ENCODE measurements around the gene ASB15.

The ASB15 gene

DNA sequence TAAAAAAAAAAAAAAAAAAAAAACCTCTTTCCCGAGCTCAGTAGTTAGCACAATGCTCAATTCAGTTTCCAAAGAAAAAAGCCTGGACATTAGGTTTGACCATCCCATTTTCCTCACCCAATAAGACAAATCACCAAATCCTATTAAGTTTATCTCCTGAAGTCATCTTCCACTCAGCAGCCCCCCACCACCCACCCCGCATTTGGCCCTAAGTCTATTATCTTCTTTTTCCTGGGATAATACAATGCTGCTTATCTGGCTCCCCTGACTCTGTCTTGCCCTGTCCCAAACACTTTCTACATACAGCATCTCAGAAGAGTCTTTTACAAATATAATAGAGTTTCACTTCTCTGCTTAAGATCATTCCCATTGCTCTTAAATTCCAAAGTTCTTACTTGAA, 36.3 kb downstream of the ASB15 start:
- DNase-seq: no peak

DNA sequence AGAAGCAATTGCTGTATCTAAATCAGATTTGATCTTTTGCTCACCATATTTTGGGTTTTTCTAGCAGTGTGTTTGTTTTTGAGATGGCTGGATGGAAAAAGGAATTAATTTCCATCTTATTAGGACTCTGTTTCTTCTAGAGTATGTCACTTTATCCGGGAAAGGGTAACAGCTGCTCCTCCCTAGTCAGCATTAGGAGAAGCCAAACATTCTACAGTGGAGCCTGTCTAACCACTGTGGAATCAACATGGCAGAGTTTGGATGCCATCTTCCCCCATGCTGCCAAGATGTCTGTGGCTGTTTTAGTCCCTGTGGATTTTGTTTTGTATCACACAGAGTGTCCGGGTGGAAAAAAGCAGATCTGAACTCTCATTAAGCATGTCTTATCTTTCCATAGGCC, 38.0 kb downstream of the ASB15 start:
- DNase-seq: no peak

DNA sequence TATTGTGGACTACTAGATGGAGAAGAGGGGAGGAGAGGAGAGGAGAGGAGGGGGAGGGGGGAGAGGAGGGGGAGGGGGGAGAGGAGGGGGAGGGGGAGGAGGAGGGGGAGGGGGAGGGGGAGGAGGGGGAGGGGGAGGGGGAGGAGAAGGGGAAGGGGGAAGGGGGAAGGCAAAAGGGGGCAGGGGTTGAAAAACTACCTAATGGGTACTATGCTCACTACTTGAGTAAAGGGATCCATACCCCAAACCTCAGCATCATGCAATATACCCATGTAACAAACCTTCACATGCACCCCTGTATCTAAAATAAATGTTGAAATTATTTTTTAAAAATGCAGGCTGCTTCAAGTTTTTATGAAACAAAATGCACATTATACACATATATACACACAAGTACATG, 39.0 kb downstream of the ASB15 start:
- DNase-seq: no peak

DNA sequence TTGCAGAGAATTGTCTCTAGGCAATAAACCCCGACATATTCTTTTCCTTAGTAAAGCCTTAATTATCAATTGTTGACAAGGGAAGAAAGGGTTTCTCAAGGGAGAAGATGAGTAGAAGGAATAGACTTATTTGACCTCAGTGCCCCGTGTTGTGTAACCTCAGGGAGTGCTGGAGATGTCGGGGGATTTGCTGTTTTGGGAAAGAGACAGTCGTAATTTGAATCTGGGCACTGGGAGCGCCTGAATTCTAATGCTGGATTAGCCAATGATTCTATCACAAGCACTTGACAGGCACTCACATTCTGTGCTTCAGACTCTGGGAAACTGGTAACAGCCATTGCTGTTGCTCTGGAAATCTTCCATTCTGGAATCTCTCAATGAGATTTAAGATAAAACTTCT, 40.3 kb downstream of the ASB15 start:
- no peak for DNase-seq

DNA sequence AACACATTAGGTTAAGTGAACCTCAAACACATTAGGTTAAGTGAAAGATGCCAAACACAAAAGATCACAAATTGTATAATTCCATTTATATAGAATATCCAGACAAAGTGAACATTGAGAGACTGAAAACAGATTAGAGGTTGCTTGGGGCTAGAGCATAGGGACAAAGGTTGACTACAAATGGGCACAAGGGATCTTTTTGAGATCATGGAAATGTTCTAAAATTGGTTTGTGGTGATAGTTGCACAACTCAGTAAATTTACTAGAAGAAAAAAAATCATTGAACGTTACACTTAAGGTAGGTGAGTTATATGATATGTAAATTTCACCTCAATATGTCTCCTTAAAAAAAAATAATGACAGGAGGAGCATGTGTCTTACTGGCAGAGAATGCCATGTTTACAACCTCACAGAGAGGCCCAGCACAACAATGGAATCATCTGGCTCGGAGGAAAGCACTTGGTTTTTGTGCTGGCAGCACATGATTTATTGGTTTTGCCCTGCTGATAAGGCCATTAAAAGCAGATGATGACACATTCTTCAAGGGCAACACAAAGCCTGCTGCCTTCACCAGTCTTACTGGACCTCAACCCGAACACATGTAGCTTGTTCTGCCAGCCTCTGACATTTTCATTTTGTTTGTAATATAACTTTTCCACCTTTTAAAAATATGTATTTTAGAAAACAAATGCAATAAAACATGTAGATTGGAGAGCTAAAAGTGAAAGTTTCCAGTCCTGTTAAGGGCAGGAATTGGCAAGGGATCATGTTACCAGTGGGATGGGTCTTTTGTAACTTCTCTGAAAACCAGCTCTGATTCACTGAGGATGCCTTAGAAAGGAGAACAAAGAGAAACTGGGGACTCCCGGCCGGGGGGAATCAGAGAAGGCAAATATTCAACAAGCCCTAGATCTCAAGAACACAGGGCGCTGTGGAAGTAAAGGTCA, 42.1 kb downstream of the ASB15 start:
- DNase-seq: peak; percentile 36

DNA sequence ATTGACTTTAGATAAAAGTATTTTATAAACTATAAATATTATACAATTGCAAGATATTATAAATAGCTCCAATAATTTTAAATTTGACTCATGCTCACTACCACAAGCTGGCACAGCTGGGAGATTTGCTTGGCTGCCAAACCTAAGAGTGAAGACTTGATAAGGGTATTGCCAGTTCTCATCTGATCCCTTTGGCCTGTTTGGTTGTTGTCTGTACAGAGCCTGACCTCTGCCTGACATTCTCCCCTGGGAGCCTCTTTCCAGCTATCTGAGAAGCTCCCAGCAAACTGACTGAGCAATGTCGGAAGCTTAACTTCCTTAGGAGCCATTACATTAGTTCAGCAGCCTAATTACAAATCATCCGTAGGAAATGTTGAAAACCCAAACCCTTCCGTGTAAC, 43.9 kb downstream of the ASB15 start:
- peak; percentile 33 for DNase-seq

DNA sequence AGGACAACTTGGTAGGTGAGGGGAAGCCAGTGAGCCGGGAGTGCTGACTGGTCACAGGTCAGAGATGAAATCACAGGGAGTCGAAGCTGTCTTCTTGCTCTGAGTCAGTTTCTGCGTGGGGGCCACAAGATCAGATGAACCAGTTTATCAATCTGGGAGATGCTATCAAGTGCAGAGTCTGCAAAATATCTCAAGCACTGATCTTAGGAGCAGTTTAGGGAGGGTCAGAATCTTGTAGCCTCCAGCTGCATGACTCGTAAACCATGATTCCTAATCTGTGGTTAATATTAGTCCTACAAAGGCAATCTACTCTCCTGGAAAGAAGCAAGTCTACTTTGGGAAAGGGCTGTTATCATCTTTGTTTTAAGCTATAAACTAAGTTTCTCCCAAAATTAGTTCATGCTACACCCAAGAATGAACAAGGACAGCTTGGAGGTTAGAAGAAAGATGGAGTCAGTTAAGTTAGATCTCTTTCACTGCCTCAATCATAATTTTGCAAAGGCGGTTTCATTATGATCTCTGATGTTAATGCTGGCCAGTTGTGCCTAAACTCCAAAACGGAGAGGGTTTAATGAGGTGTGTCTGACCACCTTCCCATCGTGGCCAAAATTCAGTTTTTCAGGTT, 45.6 kb downstream of the ASB15 start:
- DNase-seq: no peak

DNA sequence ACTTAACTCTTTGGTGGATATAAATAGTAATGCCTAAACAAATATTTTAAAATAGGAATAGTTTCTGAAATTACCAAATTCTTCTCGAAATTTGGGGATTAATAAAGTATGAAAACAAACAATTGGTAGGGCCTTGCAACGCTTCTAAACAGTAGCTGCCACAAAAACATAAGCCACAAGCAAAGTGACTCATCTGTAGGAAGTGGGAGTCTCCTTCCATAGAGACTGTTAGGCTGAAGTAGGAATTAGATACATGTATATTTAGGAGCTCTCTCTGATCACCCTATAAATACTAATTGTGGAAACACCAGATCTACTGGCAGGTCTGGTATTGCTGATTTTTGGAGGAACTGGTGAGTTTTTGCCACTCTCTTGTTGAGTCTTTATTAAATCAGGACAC, 48.3 kb downstream of the ASB15 start:
- no peak for DNase-seq

DNA sequence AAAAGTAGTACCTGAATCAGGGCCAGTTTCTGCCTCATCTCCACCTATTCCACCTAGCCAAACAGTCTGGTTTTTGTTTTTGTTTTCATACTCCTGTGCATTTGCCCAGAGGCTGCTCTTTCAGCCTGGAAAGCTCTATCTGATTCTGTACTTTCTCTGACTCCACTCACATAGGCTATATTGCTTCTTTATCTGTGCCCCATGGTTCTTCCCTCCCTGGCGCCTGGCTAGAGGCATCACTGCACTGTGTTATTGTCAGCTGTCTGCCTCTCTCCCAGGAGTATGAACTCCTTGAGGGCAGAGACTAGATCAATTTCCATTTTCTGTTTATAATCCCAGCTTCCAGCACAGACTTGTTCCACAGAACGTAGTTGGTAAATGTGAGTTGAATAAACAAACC, 49.0 kb downstream of the ASB15 start:
- DNase-seq: no peak

DNA sequence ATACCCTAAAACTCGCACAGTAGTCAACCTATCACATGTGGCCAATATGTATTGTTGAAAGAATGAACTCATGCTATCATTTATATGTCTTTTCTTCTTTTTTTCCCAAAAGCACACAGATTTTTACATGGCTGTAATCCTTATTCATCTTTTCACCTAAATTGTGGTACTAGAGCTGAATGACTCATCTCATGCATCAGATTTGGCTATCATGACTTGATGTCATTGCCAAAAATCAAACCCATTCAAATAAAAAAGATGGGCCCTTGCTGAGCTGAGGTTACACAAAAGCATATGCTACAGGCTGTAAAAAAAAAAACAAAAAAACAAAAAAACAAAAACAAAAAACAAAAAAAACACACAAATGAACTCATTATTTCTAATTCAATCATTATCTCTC, 50.8 kb downstream of the ASB15 start:
- no peak for DNase-seq

DNA sequence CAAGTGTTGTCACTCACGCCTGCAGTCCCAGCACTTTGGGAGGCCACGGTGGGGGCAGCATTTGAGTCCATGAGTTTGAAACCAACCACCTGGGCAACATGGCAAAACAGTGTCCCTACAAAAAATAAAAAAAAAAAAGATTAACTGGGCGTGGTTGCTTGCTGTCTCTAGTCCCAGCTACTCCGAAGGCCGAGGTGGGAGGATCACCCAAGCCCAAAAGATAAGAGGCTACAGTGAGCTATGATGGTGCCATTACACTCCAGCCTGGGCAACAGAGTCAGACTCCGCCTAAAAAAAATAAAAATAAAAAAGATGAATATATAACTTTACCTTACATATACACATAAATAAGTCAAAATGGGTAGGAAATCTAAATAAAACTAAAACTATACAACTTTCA, 51.5 kb downstream of the ASB15 start:
- no peak for DNase-seq

DNA sequence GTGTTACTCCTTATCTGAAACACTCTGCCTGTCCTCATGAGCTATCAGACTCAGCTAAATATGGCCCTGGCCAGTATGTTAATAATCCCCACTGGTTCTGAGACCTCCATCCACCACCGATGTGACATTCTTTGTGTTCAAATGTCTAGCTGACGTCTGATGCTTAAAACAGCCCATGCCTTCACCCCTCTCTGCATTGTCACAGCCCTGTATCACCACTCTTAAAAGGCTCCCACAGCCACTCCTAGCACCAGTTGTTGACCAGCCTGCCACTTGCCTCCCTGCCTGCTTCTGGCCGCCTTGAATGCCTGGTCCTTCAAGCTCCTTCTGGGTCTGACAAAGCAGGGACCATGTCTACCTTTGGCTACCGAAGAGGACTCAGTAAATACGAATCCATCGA, 54.0 kb downstream of the ASB15 start, which contains the start of gene LMOD2:
Gene LMOD2, plus strand, starts transcription at position 253 of the 400 bp plus-strand sequence. Its CDS starts 98 bp downstream, at position 351.
- no peak for DNase-seq

DNA sequence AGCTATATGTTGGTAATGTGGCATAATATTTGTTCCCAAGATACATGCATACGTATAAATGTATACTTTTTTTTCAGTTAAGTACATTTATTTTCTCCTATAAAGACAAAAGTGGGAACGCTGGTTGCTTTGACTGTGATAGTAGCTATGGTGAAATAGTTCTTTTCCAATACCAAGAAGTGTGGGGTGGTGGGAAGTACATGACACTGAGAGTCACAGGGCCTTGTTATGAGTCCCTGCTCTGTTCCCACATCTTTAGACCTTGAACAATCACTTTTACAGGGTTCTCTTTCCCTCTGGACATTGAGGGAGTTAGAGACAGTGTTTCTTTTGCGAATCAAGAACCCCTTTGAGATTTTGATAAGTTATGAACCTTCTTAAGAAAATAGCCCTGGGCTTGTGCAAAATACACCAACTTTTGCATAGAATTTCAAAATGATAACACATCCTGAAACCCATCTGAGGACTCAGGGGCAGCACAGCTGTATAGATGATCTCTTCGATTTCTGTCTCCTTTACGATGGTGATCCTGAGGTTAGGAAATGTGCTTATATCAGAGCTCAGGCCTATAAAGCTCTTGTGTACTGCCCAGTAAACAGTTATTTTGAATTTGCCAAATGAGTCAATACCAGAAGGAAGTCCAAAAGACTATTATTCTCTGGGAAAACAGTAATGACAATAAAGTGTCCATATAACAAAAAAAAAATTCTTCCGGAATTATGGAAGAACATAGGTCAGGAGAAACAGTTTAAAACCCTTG, 55.1 kb downstream of the ASB15 start:
- no peak for DNase-seq

DNA sequence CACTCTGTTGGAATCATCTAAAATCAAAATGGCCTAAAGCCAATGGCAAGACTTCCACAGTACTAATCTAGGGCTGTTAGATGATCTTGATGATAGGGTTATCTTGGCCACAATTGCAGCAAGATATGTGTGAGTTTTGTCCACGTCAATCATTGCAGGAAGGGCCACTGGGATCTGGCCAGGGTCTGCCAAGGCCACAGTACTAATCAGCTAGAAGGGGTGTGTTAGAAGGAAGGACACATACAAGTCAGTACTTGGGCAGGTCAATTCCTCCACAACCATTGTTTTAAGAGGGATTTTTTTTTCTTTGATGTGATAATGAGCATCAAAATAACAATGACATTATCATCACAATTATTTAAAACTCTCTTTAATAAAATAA, 55.7 kb downstream of the ASB15 start:
- no peak for DNase-seq

DNA sequence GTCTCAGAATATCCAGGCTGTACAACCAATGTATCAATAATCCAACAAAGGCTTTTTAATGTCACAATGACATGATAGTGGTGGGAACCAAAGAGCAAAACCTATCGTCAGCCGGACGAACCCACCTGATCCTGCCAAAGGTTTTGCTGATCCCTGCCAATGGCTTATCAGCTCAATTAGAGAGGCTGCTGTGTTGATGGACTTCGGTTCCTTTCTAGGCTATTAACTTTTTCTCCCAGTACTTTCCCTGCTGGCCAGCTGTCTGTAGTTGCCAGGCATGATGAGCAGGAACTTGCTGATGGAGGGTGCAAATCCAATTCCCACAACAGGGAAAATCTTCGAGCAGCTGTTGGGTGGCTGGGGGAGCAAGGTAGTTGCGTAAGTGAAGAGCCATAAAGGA, 56.4 kb downstream of the ASB15 start:
- no peak for DNase-seq

DNA sequence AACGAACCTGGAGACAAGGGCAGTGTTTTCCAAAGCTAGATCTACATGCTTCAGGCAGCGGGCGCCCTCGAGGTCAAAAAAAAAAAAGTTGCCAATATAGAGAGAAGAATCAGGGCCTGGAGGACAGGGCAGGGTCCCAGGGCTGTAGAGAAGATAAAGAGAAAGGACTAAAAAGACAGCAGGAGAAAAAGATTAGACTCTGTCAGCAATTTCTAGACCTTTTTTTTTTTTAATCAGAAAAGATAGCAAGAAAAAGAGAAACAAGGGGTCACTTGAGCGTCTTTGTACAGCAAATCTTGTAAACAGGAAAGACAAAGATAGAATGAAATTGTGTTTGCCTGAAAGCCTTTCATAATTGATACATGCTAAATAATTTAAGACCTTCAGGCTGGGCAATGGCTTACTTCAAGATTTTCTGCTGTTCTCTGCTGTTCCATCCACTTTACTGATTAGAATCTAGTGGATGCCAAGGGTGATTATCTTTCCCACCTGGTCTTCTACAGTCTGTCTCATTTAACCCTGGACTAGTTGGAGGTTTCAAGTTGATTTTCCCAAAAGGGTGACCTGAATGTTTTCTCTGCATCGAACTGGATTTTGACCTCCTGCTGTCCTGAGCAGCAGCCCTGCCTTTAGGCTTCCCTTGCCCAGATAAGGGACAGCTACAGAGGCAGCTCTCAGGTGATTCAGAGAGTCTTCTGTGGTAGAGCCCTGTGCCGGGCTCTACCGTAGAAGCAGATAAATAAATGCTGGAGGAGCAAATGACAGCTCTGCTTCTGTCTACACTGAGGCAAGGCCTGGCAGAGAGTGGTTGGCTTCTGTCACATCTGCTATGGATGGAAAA, 59.1 kb downstream of the ASB15 start:
- DNase-seq: peak; percentile 37

DNA sequence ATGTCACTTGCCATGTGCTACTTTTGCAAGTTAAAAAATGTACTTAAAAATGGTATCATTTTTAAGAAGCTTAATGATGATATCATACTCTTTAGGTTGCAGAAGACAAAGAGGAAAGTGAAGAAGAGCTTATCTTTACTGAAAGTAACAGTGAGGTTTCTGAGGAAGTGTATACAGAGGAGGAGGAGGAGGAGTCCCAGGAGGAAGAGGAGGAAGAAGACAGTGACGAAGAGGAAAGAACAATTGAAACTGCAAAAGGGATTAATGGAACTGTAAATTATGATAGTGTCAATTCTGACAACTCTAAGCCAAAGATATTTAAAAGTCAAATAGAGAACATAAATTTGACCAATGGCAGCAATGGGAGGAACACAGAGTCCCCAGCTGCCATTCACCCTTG, 60.1 kb downstream of the ASB15 start:
- DNase-seq: no peak

DNA sequence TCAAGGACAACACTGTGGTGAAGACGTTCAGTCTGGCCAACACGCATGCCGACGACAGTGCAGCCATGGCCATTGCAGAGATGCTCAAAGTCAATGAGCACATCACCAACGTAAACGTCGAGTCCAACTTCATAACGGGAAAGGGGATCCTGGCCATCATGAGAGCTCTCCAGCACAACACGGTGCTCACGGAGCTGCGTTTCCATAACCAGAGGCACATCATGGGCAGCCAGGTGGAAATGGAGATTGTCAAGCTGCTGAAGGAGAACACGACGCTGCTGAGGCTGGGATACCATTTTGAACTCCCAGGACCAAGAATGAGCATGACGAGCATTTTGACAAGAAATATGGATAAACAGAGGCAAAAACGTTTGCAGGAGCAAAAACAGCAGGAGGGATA, 60.7 kb downstream of the ASB15 start:
- no peak for DNase-seq

DNA sequence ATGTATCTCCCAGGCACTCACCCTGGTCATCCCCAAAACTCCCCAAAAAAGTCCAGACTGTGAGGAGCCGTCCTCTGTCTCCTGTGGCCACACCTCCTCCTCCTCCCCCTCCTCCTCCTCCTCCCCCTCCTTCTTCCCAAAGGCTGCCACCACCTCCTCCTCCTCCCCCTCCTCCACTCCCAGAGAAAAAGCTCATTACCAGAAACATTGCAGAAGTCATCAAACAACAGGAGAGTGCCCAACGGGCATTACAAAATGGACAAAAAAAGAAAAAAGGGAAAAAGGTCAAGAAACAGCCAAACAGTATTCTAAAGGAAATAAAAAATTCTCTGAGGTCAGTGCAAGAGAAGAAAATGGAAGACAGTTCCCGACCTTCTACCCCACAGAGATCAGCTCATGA, 61.1 kb downstream of the ASB15 start:
- DNase-seq: no peak

DNA sequence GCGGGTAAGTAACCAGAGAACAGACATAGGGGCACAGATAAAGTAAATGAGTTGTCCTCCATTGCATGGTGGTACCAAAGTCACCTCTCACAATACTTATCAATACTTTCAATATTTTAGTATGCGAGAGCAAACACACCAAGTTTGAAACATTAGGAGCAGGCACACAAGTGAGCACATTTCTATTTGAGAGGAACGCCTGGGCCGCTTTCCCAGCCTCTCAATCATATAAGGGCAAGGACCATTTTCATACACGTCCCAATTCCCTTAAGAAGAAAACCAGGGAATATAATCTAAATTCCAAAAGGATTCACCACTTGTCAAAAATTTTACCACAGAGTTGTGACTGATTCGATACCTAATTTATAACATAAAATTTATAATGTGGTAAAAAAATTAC, 61.6 kb downstream of the ASB15 start:
- DNase-seq: no peak

DNA sequence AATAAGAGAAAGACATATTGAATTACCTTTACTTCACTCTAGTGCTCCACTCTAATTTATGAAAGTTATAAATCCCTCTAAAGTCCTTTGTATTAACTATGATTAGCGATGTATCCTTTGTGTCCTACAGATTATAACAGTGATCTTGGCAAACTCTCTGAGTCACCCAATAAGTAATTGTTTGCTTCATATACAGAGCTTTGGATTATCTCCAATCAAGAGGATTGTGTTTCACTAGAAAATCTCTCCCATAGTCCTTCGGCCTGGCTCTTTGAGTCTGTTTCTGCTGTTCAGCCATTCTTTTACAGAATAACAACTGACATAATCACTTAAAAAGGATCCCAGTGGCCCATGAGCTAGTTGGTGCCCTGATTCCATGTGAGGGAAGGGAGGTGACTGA, 63.5 kb downstream of the ASB15 start:
- DNase-seq: no peak

DNA sequence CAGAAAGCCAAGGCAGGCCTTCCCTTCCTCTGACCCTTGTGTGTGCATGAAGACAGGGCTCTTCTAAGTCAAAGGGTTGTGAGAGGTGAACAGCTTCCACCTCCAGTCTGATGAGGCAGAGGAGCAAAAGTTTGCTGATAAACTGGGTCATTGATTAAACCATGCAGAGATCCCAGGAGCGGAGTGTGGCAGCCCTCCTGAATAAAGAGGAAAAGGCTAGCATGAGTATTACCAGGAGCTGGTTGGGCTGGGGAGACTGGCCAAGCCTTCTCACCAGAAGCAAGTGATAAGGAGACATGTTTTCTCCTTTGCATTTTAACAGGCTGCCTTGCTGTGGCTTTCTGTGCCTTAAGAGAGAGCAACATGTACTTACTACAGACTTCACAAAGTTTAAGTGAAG, 64.3 kb downstream of the ASB15 start:
- no peak for DNase-seq

DNA sequence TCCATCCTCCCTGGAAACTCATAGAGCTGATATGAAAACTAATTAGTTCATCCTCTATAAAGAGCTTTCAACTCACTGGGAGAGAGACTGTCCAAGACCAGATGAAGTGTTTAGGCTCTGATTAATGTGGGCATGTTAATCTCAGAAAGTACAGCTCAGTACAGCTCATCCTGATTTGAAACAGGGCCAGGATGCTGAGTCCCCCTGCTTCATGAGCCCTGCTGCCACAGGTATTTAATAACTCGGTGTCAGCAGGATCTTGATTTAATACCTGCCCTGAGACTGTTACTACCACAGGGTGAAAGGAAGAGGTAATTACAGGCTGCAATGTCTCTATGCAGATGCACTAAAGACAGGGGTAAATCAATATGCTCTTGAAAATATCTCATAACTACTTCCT, 64.9 kb downstream of the ASB15 start:
- no peak for DNase-seq

Measured in eye (tissue), 1 donor.